Measurements from ENCODE around the gene ABCC12. TPM values are rescaled to one million over a fixed set of nuclear protein-coding genes. Genes with fewer than 3 reads are reported as not detected.

The ABCC12 gene
- total and polyA plus RNA-seq, 2 donors (not counting 3 experiments of a cell fraction or from before 2014, with no cell fraction given) = not detected

DNA sequence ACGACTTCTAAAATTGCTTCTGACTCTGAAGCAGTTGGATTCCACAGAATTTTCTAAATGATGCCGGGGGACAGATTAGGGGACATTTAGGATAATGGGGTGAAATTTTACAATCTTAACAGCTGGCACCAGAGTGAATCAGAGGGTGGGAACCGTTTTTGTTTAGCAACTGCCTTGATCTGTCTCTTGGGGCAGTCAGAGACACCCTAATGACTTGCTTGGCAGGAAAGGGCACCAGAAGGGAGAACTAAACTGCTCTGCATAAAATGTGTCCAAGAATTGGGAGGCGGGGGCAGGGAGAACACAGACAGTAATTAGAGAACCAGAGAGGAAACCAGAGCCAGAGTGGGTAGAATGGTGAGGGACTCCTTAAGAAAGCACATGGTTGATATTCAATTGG, 6.1 kb upstream of the ABCC12 start:
- H3K4me3 ChIP-seq (replicated peaks in 1 of 3; ENCODE audit: insufficient read depth in 1 of 3, low read depth in 1 of 3, low read length in 3 of 3) = no peak overlapping the region
- H3K9me1 ChIP-seq (replicated peaks; ENCODE audit: control insufficient read depth, extremely low read depth, insufficient read depth, low read length) = no peaks in the 10 kb centered on the region
- H3K27me3 ChIP-seq (ENCODE audit: control insufficient read depth in 2 of 2, insufficient read depth in 2 of 2, low read length in 2 of 2) = no peaks in the 10 kb centered on the region
- no peak overlapping the region for H3K27ac ChIP-seq (ENCODE audit: insufficient read depth, low read depth, low read length)
- no peaks in the 10 kb centered on the region for H3K79me2 ChIP-seq (ENCODE audit: control insufficient read depth, insufficient read depth, low read length)
- ChIA-PET POLR2A (no interaction called here), CTCF (interaction anchor here (0.7 to 2.9 kb wide), 3 partner anchors 1019 to 1332 kb away, joined by 3 to 16 read pairs (median 3); partner anchors contain the start of gene NETO2)
- H4K20me1 ChIP-seq (replicated peaks; ENCODE audit: control insufficient read depth, extremely low read depth, insufficient read depth, low read length) = no peaks in the 10 kb centered on the region
- BruUV-seq (replicated peaks) = no TSS peak
- no peaks in the 10 kb centered on the region for H3K36me3 ChIP-seq (ENCODE audit: control insufficient read depth in 2 of 2, extremely low read depth in 1 of 2, insufficient read depth in 2 of 2, low read length in 2 of 2)
- no peaks in the 10 kb centered on the region for H3K9me3 ChIP-seq (replicated peaks; ENCODE audit: control insufficient read depth, insufficient read depth, low read length)
- peaks cover 2% of the 10 kb centered on the region for H3K4me1 ChIP-seq (ENCODE audit: control insufficient read depth, extremely low read depth, insufficient read depth, low read length)
- DNase-seq (ENCODE audit: low read depth, low spot score) = no peak
- intact Hi-C loops (cut with micrococcal nuclease) (loop anchor here (10.0 kb wide), 2 partner anchors 1187 to 1537 kb away; partner anchors contain the start of genes DNAJA2 and SHCBP1), dilution Hi-C loops (cut with MboI; ENCODE audit: extremely low pct_ligation_motif_present, low sequenced_read_pairs) (no loop called here)
- FAIRE-seq = no peak
- no peak overlapping the region for H3K4me2 ChIP-seq (ENCODE audit: insufficient read depth, low read length)
- no peak overlapping the region for H2AFZ ChIP-seq (ENCODE audit: low read depth, low read length)
- TF ChIP-seq POLR2A (IDR thresholded peaks at IDR 0.05; ENCODE audit: low read depth, low read length) (no peak), FOS (IDR thresholded peaks at IDR 0.05; ENCODE audit: borderline replicate concordance, insufficient read depth, low read length) (no peak), EZH2 (IDR thresholded peaks at IDR 0.05; ENCODE audit: borderline replicate concordance, low read depth, low read length, severe bottlenecking) (no peak), POLR2AphosphoS5 (IDR thresholded peaks at IDR 0.05; ENCODE audit: insufficient read depth, low read depth, low read length) (no peak), GATA2 (IDR thresholded peaks at IDR 0.05; ENCODE audit: insufficient read depth, insufficient read length, low read depth, low read length) (no peak), JUN (IDR thresholded peaks at IDR 0.05; ENCODE audit: borderline replicate concordance, insufficient read depth, insufficient read length, low read depth) (no peak), MYC (IDR thresholded peaks at IDR 0.05; ENCODE audit: low read depth, low read length) (no peak)
- TF ChIP-seq, protein P1, sequence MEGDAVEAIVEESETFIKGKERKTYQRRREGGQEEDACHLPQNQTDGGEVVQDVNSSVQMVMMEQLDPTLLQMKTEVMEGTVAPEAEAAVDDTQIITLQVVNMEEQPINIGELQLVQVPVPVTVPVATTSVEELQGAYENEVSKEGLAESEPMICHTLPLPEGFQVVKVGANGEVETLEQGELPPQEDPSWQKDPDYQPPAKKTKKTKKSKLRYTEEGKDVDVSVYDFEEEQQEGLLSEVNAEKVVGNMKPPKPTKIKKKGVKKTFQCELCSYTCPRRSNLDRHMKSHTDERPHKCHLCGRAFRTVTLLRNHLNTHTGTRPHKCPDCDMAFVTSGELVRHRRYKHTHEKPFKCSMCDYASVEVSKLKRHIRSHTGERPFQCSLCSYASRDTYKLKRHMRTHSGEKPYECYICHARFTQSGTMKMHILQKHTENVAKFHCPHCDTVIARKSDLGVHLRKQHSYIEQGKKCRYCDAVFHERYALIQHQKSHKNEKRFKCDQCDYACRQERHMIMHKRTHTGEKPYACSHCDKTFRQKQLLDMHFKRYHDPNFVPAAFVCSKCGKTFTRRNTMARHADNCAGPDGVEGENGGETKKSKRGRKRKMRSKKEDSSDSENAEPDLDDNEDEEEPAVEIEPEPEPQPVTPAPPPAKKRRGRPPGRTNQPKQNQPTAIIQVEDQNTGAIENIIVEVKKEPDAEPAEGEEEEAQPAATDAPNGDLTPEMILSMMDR (IDR thresholded peaks at IDR 0.05; ENCODE audit: extremely low read depth in 1 of 2, insufficient read depth in 1 of 2, low read depth in 1 of 2, low read length in 2 of 2) = no peak
- TF ChIP-seq, protein P2, sequence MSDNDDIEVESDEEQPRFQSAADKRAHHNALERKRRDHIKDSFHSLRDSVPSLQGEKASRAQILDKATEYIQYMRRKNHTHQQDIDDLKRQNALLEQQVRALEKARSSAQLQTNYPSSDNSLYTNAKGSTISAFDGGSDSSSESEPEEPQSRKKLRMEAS (IDR thresholded peaks at IDR 0.05; ENCODE audit: insufficient read depth, insufficient read length) = no peak
- no peak overlapping the region for H3K9ac ChIP-seq (replicated peaks; ENCODE audit: extremely low read depth, insufficient read depth, low read length)

Measured in endothelial cell of umbilical vein (primary cell).